Mucosa of stomach (tissue), 1 donor: Measurements from ENCODE around the gene MACROD2.
"Not testable (repeated sequence)": the region's sequence is repeated elsewhere in the genome, so short reads cannot be mapped to it uniquely, and the experiment has no call there.

Experiments used
- H3K27me3 ChIP-seq: one replicate; pipeline ENCODE4 v1.7.0; 2013; ENCODE audit warnings: mild to moderate bottlenecking, low read length; ENCODE audit not compliant: control insufficient read depth, insufficient read depth
- H3K36me3 ChIP-seq: one replicate; pipeline ENCODE4 v1.7.0; 2013; ENCODE audit warnings: low read length; ENCODE audit not compliant: control insufficient read depth, insufficient read depth
- H3K4me1 ChIP-seq: one replicate; pipeline ENCODE4 v1.7.0; 2013; ENCODE audit warnings: mild to moderate bottlenecking, low read length; ENCODE audit not compliant: control insufficient read depth, insufficient read depth
- H3K4me3 ChIP-seq: one replicate; pipeline ENCODE4 v1.7.0; 2013; ENCODE audit warnings: low read length
- H3K9ac ChIP-seq: one replicate; pipeline ENCODE4 v1.7.0; 2013; ENCODE audit warnings: mild to moderate bottlenecking, low read length, moderate library complexity
- H3K9me3 ChIP-seq: one replicate; pipeline ENCODE4 v1.7.0; 2013; ENCODE audit warnings: mild to moderate bottlenecking, low read length, moderate library complexity; ENCODE audit not compliant: control insufficient read depth
- donor health status: Pancreatic carcinoma.

The MACROD2 gene

DNA sequence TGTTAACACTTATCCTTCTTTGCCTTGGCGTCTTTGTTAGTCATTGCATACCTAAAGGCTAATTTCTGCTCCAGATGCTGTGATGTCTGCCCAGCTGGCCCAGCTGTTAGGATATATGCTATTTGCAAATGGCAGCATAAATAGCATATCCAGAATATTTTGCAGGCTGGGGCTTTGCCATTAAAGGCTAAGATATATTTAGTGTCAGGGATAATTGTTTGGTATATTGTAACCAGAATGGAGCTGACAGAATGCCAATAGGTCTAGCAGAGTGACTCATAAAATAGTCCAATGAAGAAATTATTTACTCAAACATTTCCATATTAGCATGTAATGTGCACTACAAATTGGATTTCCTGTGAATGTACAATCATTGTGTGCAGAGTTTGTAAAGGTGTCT lies 926.2 kb downstream of the MACROD2 start:
- no peak overlapping the region for H3K4me3 ChIP-seq

DNA sequence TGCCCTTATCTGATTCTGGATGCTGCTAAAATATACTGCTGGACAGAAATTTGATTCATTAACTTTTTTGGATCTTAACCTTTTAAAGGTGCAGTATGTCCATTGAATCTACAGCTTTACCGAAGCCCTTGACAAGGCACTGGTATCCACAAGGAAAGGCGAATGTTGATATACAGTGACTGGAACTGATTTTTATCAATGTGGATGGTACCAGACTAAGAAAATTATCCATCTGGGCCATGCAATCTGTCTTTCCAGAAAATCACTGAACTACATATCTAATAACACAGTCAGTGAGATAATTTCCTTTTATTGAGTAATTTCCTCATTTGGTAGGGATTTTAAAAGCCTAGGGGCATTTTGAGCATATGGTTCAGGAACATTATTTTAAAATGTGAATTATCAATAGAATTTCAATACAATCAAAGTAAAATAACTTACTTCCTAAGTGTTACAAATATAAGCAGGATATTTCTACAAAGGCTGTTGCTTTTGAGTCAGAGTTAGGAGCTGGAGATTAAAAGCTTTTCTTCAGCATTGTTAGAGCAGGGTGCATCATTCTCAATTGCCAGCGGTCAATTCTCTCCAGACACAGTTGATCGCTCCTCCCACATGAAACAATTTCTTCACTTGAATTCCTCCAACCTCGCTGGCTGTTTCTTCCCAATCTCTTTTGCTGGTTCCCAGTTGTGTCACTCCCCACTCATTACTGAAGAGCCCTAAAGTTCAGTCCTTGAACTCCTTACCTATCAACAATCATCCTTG lies 927.4 kb downstream of the MACROD2 start:
- H3K36me3 ChIP-seq = no peaks in the 10 kb centered on the region
- no peaks in the 10 kb centered on the region for H3K9me3 ChIP-seq
- H3K4me1 ChIP-seq = no peaks in the 10 kb centered on the region
- H3K4me3 ChIP-seq = no peak overlapping the region
- no peak overlapping the region for H3K9ac ChIP-seq
- no peaks in the 10 kb centered on the region for H3K27me3 ChIP-seq

More for the DNA sequence above, 926.2 kb downstream of the MACROD2 start:
- Histone ChIP-seq H3K4me1 (no peaks in the 10 kb centered on the region), H3K9me3 (no peaks in the 10 kb centered on the region), H3K36me3 (no peaks in the 10 kb centered on the region), H3K9ac (no peak overlapping the region), H3K27me3 (no peaks in the 10 kb centered on the region)

DNA sequence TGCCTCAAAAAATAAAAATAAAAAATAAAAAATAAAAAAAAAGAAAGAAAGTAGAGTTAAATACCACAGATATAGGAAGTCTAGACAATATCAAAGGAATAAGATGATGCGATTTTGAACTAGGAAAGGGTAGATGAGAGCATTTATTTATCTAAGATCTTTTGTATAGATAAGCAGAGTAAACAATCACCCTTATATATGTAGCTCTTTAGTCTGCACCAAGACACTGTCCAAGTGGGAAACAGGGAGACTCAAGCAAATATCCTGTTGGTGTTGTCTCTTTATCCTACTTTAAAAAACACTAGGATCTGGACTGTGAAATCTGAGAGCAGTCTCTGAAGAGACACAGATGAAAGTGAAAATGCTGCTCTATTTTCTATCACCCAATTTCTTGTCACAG lies 929.1 kb downstream of the MACROD2 start:
- Histone ChIP-seq H3K9me3 (no peaks in the 10 kb centered on the region), H3K36me3 (no peaks in the 10 kb centered on the region), H3K4me3 (no peak overlapping the region), H3K27me3 (no peaks in the 10 kb centered on the region), H3K4me1 (no peaks in the 10 kb centered on the region), H3K9ac (no peak overlapping the region)

DNA sequence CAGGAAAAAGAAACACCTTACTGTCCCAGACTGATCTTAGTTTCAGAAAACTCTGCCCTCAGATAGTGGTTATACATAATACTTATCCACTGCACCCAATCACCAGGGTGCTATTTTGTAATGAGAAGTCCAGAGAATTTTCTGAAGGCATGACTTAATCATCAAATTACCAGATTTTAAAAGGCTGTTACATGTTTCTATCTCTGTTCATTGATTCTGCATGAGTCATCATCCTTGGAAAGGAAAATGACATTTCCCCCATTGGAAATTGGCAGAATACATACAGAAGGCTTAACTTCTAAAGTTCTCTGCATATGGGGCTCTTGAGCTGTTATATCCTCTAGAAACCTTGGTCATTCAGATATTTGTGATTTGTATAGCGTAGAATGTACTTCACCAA lies 930.0 kb downstream of the MACROD2 start:
- H3K4me3 ChIP-seq = no peak overlapping the region
- H3K9me3 ChIP-seq = no peaks in the 10 kb centered on the region
- H3K9ac ChIP-seq = no peak overlapping the region
- no peaks in the 10 kb centered on the region for H3K27me3 ChIP-seq
- H3K36me3 ChIP-seq = no peaks in the 10 kb centered on the region
- H3K4me1 ChIP-seq = no peaks in the 10 kb centered on the region

DNA sequence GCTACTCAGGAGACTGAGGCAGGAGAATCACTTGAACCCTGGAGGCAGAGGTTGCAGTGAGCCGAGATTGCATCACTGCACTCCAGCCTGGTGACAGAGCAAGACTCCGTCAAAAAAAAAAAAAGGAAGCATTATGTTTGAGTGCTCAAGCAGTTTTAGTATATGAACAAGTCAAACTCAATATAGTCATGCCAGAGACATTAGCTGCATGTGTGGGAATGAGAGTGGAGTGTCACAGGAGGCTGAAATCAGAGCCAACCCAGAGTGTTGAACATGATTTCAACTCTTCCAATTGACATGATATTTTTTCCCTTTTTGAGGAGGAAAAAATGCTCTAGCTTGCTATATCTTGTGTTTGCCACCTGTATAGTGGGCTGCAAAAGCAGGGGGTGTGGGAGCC lies 931.1 kb downstream of the MACROD2 start:
- not testable (repeated sequence) for H3K4me3 ChIP-seq, H3K36me3 ChIP-seq, H3K4me1 ChIP-seq, H3K9ac ChIP-seq, H3K27me3 ChIP-seq, H3K9me3 ChIP-seq

DNA sequence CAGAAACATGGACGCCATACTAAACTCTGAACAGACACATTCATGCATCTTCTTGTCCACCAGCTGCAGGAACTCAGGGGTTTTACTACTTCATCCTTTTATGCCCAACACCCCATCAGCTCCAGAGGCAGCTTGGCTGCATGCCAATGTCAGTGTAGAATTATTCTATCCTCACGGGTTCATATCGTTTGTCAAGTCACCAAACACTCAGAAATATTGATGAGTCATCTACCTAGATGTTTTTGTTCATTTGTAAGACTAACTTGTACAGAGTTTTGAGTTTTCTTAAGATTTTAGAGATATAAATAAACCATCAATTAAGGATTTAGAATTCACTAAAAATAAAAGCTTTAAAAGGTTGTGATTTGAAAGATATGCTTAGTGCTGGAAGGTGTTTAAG lies 932.8 kb downstream of the MACROD2 start:
- no peaks in the 10 kb centered on the region for H3K9me3 ChIP-seq
- no peaks in the 10 kb centered on the region for H3K27me3 ChIP-seq
- no peak overlapping the region for H3K9ac ChIP-seq
- no peaks in the 10 kb centered on the region for H3K36me3 ChIP-seq
- H3K4me3 ChIP-seq = no peak overlapping the region
- H3K4me1 ChIP-seq = no peaks in the 10 kb centered on the region

DNA sequence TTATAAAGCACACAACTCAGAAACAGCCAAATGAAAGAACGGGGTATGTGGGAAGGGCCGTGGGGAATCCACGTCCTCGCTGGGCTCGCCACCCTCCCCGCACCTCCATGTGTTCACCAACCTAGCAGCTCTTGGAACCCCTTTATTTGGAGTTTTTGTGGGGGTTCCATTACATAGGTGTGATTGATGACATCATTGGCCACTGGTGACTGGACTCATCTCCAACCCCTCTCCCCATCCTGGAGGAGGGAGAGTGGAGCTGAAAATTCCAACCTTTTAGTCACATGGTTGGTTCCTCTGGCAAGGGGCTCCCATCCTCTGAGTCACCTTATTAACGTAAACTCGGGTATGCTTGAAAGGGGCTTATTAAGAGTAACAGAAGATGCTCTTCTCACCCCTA lies 934.1 kb downstream of the MACROD2 start:
- H3K27me3 ChIP-seq = no peaks in the 10 kb centered on the region
- H3K36me3 ChIP-seq = no peaks in the 10 kb centered on the region
- H3K4me3 ChIP-seq = no peak overlapping the region
- H3K9ac ChIP-seq = no peak overlapping the region
- H3K9me3 ChIP-seq = no peaks in the 10 kb centered on the region
- H3K4me1 ChIP-seq = no peaks in the 10 kb centered on the region

DNA sequence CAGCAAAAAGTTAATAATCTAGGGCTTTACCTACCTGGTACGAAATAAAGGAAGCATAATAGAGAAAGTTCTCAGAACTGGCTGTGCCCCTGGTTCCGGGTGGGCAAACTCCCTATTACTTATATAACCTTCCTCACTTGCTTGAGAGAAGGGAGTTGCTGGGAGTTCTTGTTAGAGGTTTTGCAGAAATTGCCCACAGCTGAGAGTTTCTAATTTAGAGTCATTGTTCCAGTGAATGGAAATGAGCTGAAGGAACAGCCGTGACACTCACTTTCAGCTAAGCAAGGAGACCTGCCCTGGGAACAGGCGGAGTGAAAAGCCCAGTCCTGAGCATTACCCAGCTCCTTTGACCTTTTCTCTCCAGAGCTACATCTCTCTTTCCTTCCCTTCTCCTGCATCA lies 936.7 kb downstream of the MACROD2 start:
- Histone ChIP-seq H3K4me1 (no peaks in the 10 kb centered on the region), H3K9me3 (no peaks in the 10 kb centered on the region), H3K27me3 (no peaks in the 10 kb centered on the region), H3K9ac (no peak overlapping the region), H3K4me3 (no peak overlapping the region), H3K36me3 (no peaks in the 10 kb centered on the region)

DNA sequence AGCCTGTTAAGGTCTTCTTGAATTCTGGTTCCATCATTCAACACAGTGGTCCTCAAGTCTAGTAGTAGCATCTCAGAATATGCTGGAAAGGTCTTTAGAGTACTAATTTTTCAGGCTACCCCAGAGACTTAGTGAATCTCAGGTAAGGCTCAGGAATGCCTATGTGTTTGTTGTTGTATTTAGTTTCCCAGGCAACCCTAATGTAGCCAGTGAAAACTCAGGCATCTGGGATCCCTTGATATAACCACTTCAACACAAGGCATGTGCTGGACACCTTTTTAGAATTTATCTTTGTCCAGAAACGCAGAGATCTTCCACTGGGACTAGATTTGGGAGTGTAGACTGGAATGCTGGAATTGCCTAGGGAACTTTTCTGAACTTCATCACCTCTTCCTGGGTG lies 940.0 kb downstream of the MACROD2 start:
- no peaks in the 10 kb centered on the region for H3K4me1 ChIP-seq

DNA sequence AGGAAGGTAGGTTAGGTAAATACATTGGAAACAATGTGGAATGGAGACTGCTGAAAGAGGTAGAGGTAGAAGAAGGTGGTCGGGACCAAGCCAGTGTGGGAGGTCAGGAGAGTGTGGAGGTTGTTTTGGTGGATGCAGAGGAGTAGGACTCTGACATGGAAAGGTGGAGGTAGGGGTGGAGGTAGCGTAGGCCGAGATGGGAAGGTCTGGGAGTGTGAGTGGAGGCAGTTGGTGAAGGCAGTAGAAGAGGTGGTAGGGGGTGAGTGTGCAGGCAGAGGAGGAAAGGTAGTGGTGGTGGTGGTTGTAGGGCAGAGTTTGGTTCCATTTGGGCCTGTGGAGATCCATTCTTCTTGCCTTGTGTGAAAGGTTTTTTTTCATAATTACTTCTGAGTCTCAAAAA lies 941.7 kb downstream of the MACROD2 start:
- H3K9ac ChIP-seq = no peak overlapping the region
- no peaks in the 10 kb centered on the region for H3K4me1 ChIP-seq
- no peaks in the 10 kb centered on the region for H3K36me3 ChIP-seq
- H3K4me3 ChIP-seq = no peak overlapping the region
- H3K9me3 ChIP-seq = no peaks in the 10 kb centered on the region
- no peaks in the 10 kb centered on the region for H3K27me3 ChIP-seq

More for the DNA sequence above, 940.0 kb downstream of the MACROD2 start:
- H3K9me3 ChIP-seq = no peaks in the 10 kb centered on the region
- H3K36me3 ChIP-seq = no peaks in the 10 kb centered on the region
- H3K9ac ChIP-seq = no peak overlapping the region
- H3K27me3 ChIP-seq = no peaks in the 10 kb centered on the region
- H3K4me3 ChIP-seq = no peak overlapping the region

DNA sequence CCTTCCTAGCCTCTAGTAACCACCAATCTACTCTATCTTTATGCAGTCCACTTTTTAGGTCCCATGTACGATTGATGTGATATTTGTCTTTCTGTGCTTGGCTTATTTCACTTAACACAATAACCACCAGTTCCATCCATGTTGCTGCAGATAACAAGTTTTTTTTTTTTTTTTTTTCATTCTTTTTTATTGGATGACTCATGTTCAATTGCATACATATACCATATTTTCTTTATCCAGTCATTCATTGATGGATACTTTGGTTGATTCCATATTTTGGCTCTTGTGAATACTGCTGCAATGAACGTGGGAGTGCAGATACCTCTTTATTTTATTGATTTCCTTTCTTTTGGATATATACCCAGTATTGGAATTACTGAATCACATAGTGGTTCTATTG lies 942.5 kb downstream of the MACROD2 start:
- Histone ChIP-seq H3K27me3 (no peaks in the 10 kb centered on the region), H3K4me1 (no peaks in the 10 kb centered on the region), H3K4me3 (no peak overlapping the region), H3K9me3 (no peaks in the 10 kb centered on the region), H3K36me3 (no peaks in the 10 kb centered on the region), H3K9ac (no peak overlapping the region)

DNA sequence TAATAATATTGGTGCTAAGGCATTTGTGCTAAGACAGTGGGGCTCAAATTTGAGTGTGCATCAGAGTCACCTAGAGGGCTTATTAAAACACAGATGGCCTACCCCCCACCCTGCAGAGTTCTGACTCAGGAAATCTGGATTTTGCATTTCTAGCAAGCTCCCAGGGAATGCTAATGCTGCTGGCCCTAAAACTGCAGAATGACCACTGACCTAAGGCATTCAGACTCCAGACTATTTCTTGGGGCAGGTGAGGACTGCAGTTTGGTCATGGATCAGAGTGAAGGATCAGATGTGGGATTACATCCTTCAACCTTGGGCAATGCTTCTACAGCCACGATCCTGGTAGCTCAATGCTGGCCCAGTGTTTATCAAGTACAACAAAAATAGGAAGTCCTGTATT lies 952.2 kb downstream of the MACROD2 start:
- Histone ChIP-seq H3K27me3 (no peaks in the 10 kb centered on the region), H3K4me1 (no peaks in the 10 kb centered on the region), H3K9me3 (no peaks in the 10 kb centered on the region), H3K4me3 (no peak overlapping the region), H3K36me3 (no peaks in the 10 kb centered on the region), H3K9ac (no peak overlapping the region)

DNA sequence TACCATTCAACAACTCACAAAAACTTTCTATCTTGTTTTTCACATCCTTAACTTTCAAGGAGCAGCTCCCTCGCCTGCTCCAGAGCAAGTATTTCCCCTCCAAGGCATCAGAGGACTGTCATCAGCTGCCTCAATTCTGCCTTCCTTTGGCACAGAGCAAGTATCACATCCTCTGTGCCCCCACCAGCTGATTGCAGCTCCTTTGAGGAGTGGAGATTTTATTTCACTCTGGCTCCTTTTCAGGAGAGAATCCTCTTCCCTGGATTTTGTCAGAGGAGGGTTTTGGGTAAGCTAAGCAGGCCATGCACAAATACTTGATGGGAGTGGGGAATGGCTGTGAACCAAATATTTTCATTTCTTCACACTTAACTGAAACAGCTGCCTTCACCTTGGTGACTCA lies 952.6 kb downstream of the MACROD2 start:
- H3K27me3 ChIP-seq = no peaks in the 10 kb centered on the region
- H3K36me3 ChIP-seq = no peaks in the 10 kb centered on the region
- H3K9ac ChIP-seq = no peak overlapping the region
- no peaks in the 10 kb centered on the region for H3K9me3 ChIP-seq
- no peaks in the 10 kb centered on the region for H3K4me1 ChIP-seq
- no peak overlapping the region for H3K4me3 ChIP-seq
